ENCODE results near the gene ZMYM5.

DNA sequence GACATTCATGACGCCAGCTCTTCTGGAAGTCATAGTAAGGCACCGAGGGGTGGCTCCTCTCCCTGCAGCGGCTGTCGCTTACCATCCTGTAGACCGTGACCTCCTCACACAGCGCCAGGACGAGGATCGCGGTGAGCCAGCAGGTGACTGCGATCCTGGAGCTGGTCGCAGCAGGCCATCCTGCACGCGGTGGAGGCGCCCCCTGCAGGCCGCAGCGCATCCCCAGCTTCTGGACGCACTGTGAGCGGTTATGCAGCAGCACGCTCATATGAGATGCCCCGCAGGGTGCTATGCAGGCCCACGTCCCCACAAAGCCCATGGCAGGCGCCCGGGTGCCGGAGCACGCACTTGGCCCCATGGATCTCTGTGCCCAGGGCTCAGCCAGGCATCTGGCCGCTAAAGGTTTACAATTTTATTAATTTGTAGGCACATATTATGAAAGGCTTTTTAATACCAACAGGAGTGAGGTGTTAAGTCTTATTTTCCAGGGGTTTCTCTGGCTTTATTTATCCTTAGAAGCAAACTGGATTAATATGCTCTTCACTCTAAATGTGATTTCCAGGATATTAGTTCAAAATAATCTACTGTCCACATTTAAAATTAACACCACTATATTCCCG, 45.1 kb downstream of the ZMYM5 start:
- no peak for TF ChIP-seq FOXK2 (conservative IDR thresholded peaks at IDR 0.05 in 1 of 2, IDR thresholded peaks at IDR 0.05 in 1 of 2; ENCODE audit: low read depth in 2 of 2)
- TF ChIP-seq, protein P1, sequence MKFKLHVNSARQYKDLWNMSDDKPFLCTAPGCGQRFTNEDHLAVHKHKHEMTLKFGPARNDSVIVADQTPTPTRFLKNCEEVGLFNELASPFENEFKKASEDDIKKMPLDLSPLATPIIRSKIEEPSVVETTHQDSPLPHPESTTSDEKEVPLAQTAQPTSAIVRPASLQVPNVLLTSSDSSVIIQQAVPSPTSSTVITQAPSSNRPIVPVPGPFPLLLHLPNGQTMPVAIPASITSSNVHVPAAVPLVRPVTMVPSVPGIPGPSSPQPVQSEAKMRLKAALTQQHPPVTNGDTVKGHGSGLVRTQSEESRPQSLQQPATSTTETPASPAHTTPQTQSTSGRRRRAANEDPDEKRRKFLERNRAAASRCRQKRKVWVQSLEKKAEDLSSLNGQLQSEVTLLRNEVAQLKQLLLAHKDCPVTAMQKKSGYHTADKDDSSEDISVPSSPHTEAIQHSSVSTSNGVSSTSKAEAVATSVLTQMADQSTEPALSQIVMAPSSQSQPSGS (CRISPR knock-in tag; IDR thresholded peaks at IDR 0.05): no peak
- TF ChIP-seq EZH2 (IDR thresholded peaks at IDR 0.05; ENCODE audit: borderline replicate concordance, low read depth, low read length): no peak
- no peak for TF ChIP-seq GATAD2A (IDR thresholded peaks at IDR 0.05)
- TF ChIP-seq, protein P2, sequence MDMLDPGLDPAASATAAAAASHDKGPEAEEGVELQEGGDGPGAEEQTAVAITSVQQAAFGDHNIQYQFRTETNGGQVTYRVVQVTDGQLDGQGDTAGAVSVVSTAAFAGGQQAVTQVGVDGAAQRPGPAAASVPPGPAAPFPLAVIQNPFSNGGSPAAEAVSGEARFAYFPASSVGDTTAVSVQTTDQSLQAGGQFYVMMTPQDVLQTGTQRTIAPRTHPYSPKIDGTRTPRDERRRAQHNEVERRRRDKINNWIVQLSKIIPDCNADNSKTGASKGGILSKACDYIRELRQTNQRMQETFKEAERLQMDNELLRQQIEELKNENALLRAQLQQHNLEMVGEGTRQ (CRISPR knock-in tag; IDR thresholded peaks at IDR 0.05): no peak
- TF ChIP-seq SMARCE1 (IDR thresholded peaks at IDR 0.05): no peak
- no peak for TF ChIP-seq NFRKB (IDR thresholded peaks at IDR 0.05; ENCODE audit: low read depth)
- TF ChIP-seq HNRNPL (IDR thresholded peaks at IDR 0.05; ENCODE audit: low read depth, low read length): no peak
- no peak for TF ChIP-seq CEBPB (tag; IDR thresholded peaks at IDR 0.05)
- no peak for TF ChIP-seq KLF16 (IDR thresholded peaks at IDR 0.05)
- no peak for TF ChIP-seq ELF1 (tag; IDR thresholded peaks at IDR 0.05)
- no peak for TF ChIP-seq EP300 (IDR thresholded peaks at IDR 0.05; ENCODE audit: low read length)
